K562 (cell line): ENCODE data around the gene SPOCD1.

Experiments used
- ASH1L ChIP-seq: fragments of 450-650 bp; IDR thresholded peaks from 2 replicates; pipeline ENCODE4 v1.6.1; 2018; ENCODE audit warnings: borderline replicate concordance, mild to moderate bottlenecking, low read depth; ENCODE audit not compliant: partially characterized antibody
- ESRRA ChIP-seq: fragments of 450-650 bp; IDR thresholded peaks from 2 replicates; pipeline ENCODE4 v1.6.1; 2014; ENCODE audit warnings: low read depth, mild to moderate bottlenecking, moderate library complexity, borderline replicate concordance
- RBM22 ChIP-seq: fragments of 200-400 bp; formaldehyde crosslinking; IDR thresholded peaks from 2 replicates; pipeline ENCODE4 v1.6.1; 2018; ENCODE audit warnings: low read length, low read depth; ENCODE audit not compliant: poor library complexity, severe bottlenecking
- RBM39 ChIP-seq: fragments of 200-400 bp; formaldehyde crosslinking; optimal IDR thresholded peaks from 2 replicates; pipeline ENCODE3; 2018; ENCODE audit warnings: low read depth, low read length
- SIN3A ChIP-seq, 2 experiments: fragments of 150-350 bp in 1 of 2; IDR thresholded peaks; 2 replicates each; pipeline ENCODE4 v1.6.1; 2011 to 2016; ENCODE audit warnings: borderline replicate concordance in 2 of 2, low read depth in 2 of 2, low read length in 2 of 2, mild to moderate bottlenecking in 2 of 2, moderate library complexity in 2 of 2; ENCODE audit not compliant: control insufficient read depth in 1 of 2

DNA sequence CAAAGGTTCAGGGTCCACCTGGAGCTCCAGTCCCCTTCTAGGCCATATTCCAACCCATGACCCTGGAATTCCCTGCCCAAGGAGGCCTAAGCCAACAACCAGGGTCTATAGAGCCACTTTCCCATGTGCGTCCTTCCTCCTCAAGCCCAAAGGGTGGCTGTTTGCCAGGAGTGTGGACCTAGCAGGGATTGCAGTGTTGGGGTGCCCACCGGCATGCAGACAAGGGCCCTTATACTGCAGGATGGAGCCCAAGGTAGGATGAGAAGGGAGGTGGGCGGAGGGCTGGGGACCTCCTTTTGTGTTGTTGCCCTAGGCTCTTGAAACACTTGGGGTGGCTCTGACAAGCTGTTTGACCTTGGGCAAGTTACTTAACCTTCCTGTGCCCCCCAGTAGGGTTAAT, 32.0 kb downstream of the SPOCD1 start:
- no peak for TF ChIP-seq ASH1L
- TF ChIP-seq RBM22: no peak
- no peak for TF ChIP-seq SIN3A (IDR thresholded peaks at IDR 0.05; ENCODE audit: borderline replicate concordance in 2 of 2, control insufficient read depth in 1 of 2, low read depth in 2 of 2, low read length in 2 of 2)
- no peak for TF ChIP-seq ESRRA
- no peak for TF ChIP-seq RBM39
